Fibroblast of skin of right quadriceps (primary cell): ENCODE data around the gene SMIM22.
A peak's percentile ranks its signal among the peaks of the same experiment; 100 is the strongest.

Experiments used
- DNase-seq: peaks from one replicate; pipeline ENCODE4 v3.0.0-alpha.2; 2013

Gene SMIM22

GRCh38 chr16:4795181-4795827 lies at the start of gene SMIM22:
Gene SMIM22, plus strand, starts transcription at chr16:4795369. Its CDS starts 366 bp downstream, at chr16:4795735.
- no peak for DNase-seq

- no peak for DNase-seq
Measured at GRCh38 chr16:4746215-4746614, 49.0 kb upstream of the SMIM22 start.

GRCh38 chr16:4746991-4747574 lies 48.1 kb upstream of the SMIM22 start:
- DNase-seq, result no peak

- DNase-seq, result no peak
Measured at GRCh38 chr16:4747906-4748681, 47.1 kb upstream of the SMIM22 start.

GRCh38 chr16:4748682-4749411 lies 46.3 kb upstream of the SMIM22 start:
- DNase-seq, result no peak

- no peak for DNase-seq
Measured at GRCh38 chr16:4749700-4750257, 45.4 kb upstream of the SMIM22 start.

- DNase-seq, result no peak
Measured at GRCh38 chr16:4750896-4751295, 44.3 kb upstream of the SMIM22 start.

GRCh38 chr16:4752351-4753100 lies 42.6 kb upstream of the SMIM22 start:
- no peak for DNase-seq

GRCh38 chr16:4753227-4753626 lies 41.9 kb upstream of the SMIM22 start:
- DNase-seq, result no peak

- DNase-seq, result no peak
Measured at GRCh38 chr16:4754865-4755264, 40.3 kb upstream of the SMIM22 start.

- DNase-seq, result no peak
Measured at GRCh38 chr16:4755687-4756086, 39.5 kb upstream of the SMIM22 start.

- no peak for DNase-seq
Measured at GRCh38 chr16:4760221-4760910, 34.8 kb upstream of the SMIM22 start.

GRCh38 chr16:4762205-4762604 lies 33.0 kb upstream of the SMIM22 start:
- DNase-seq, result no peak

- DNase-seq, result no peak
Measured at GRCh38 chr16:4763791-4764190, 31.4 kb upstream of the SMIM22 start.

GRCh38 chr16:4765511-4766474 lies 29.4 kb upstream of the SMIM22 start:
- no peak for DNase-seq

GRCh38 chr16:4766875-4767628 lies 28.1 kb upstream of the SMIM22 start, which contains the start of gene ZNF500:
Gene ZNF500, minus strand, starts transcription at chr16:4767162. Its CDS starts 1,184 bp downstream, at chr16:4765978.
- peak; percentile 94 for DNase-seq

GRCh38 chr16:4767872-4768548 lies 27.2 kb upstream of the SMIM22 start:
- no peak for DNase-seq

- DNase-seq, result peak; percentile 95
Measured at GRCh38 chr16:4768549-4769305, 26.4 kb upstream of the SMIM22 start.
